ENCODE data around the gene TCERG1L. TPM values are rescaled to one million over a fixed set of nuclear protein-coding genes. Genes with fewer than 3 reads are reported as not detected.

The TCERG1L gene
- total RNA-seq, 4 donors from 2014 or later: 0.24 TPM; not detected in 3

DNA sequence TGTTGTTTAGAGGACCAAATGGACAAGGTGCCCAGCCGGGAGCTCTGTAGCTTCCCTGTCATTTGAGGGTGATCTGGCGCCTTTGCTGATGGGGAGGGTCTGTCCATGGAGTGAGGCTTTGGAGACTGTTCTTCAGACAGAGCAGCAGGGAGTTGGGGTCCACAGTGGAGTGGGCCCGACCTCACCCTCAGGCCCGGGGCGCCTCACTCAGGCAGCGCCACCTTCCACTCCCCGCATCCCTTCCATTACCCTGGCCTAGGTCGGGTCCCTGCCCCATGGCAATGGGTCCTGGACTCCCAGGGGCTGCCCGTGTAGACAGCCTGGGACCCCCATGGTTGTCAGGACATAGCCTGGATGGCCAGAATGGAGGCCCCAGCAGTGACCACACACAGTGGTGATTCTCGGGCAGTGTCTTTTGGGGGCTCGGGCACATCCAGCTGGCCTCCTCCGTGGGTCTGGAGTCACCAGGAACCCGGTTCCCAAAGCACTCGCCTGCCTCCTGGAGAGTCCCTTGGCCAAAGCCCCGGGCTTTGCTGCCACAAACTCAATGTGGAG, 38.5 kb downstream of the TCERG1L start:
- ATAC-seq (ENCODE audit: low FRiP score) (no peak), DNase-seq (ENCODE audit: low spot score) (no peak)
- TF ChIP-seq, protein P1, sequence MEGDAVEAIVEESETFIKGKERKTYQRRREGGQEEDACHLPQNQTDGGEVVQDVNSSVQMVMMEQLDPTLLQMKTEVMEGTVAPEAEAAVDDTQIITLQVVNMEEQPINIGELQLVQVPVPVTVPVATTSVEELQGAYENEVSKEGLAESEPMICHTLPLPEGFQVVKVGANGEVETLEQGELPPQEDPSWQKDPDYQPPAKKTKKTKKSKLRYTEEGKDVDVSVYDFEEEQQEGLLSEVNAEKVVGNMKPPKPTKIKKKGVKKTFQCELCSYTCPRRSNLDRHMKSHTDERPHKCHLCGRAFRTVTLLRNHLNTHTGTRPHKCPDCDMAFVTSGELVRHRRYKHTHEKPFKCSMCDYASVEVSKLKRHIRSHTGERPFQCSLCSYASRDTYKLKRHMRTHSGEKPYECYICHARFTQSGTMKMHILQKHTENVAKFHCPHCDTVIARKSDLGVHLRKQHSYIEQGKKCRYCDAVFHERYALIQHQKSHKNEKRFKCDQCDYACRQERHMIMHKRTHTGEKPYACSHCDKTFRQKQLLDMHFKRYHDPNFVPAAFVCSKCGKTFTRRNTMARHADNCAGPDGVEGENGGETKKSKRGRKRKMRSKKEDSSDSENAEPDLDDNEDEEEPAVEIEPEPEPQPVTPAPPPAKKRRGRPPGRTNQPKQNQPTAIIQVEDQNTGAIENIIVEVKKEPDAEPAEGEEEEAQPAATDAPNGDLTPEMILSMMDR (IDR thresholded peaks at IDR 0.05): no peak

- no peak for DNase-seq (ENCODE audit: low spot score)
- TF ChIP-seq, protein P1 (IDR thresholded peaks at IDR 0.05): no peak
- no peak for ATAC-seq (ENCODE audit: low FRiP score)
These were observed 39.6 kb downstream of the TCERG1L start for GRCh38 chr10:131271966-131272365.

- ATAC-seq (ENCODE audit: low FRiP score) (no peak), DNase-seq (ENCODE audit: low spot score) (no peak)
- TF ChIP-seq, protein P1 (IDR thresholded peaks at IDR 0.05): no peak
These were observed 40.2 kb downstream of the TCERG1L start for GRCh38 chr10:131271195-131271880.

DNA sequence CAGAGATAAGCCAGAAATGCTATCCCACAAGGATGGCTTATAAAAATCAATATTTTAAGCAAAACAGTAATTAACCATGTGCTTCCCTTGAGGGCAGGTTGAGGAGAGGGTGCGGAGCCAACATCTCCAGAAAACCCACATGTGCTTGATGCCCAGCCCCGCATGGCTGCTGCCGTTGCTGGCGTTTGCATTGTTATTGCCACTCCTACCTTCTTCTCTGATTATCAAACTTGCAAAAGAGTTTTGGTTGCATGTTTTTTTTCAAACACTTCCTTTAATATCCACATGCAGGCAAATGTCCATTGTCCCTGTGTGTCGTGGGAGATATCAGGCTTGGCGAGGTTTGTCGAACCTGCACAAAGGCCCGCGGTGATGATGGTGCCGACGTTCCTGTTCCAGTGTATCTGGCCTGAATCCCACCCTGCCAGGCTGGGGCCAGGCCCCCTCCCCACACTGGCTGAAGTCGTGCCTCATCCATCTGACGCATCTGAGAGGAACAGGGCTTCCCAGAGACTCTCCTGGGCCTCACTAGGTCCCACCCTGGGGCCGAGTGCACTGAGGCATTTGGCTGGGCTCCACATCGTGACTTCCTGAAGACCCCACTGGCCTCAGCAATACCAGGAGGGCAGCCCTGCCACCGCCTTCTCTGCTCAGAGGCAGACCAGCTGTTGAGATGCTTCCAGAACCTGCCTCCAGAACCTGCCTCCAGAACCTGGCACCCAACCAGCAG, 40.9 kb downstream of the TCERG1L start:
- TF ChIP-seq, protein P1 (IDR thresholded peaks at IDR 0.05): no peak
- DNase-seq (ENCODE audit: low spot score): no peak
- ATAC-seq (ENCODE audit: low FRiP score): no peak

DNA sequence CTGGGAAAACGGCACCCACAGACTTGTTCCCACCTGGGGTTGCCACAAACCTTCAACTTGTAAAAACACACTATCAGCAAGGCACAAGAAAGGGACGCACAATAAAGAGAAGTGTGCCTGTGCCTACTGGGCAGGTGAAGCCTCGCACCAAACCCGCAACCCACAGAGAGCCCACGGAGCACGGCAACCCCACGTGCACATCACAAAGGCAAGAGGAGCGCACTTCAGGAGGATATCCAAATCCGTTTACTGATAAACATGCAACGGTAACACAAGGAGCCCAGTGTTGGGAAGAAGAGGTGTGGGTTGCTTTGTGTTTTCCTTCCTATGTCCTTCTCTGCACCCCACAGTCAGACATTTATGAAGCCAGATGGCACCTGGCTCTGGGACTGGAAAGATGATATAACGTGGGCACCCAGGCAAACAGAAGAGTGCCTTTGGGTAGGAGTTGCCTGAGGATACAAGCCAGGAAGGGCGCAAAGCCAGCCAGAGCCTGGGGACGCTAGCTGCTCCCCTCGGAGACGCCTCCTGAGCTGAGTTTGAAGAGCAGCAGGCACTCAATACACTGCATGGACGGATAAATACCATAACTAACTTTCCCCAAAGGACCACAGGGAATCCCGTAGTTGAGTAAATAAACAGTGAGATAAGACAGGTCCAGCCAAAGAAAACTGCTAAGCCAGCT, 41.6 kb downstream of the TCERG1L start:
- TF ChIP-seq, protein P1 (IDR thresholded peaks at IDR 0.05): no peak
- DNase-seq (ENCODE audit: low spot score) (no peak), ATAC-seq (ENCODE audit: low FRiP score) (no peak)

- ATAC-seq (ENCODE audit: low FRiP score): no peak
- TF ChIP-seq, protein P1 (IDR thresholded peaks at IDR 0.05): no peak
- no peak for DNase-seq (ENCODE audit: low spot score)
These were observed 43.8 kb downstream of the TCERG1L start for GRCh38 chr10:131267814-131268095.
